ENCODE data around the gene BTG4.

The BTG4 gene

DNA sequence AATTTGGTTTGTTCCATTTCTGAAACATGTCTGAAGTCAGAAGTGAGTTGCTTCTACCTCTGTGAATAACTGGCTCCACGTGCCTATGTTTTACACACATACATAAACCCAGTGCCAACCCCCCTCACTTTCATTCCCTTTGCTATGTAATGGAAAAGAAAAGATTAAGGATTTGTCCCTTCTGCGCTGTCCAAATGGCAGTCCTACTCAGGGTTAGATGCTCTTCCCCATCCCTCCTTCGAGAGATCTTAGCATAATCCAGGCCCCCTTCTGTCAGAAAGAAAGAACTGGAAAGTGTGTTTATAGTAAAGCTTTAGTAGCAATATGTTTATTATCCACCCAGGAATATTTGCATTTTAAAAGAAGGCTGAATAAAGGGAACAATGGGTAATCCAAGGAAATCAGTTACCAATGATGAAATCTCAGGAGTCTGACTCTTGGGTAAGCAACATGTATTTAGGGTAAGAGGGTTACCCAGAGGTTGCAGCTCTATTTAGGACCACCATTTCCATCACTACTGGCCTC, 25.2 kb upstream of the BTG4 start:
- FAIRE-seq: no peak
- no peak for DNase-seq (ENCODE audit: insufficient read length, low spot score)

GRCh38 chr11:111535281-111535680, 23.1 kb upstream of the BTG4 start:
- FAIRE-seq: no peak
- DNase-seq (ENCODE audit: insufficient read length, low spot score): no peak
- TF ChIP-seq, protein P1, sequence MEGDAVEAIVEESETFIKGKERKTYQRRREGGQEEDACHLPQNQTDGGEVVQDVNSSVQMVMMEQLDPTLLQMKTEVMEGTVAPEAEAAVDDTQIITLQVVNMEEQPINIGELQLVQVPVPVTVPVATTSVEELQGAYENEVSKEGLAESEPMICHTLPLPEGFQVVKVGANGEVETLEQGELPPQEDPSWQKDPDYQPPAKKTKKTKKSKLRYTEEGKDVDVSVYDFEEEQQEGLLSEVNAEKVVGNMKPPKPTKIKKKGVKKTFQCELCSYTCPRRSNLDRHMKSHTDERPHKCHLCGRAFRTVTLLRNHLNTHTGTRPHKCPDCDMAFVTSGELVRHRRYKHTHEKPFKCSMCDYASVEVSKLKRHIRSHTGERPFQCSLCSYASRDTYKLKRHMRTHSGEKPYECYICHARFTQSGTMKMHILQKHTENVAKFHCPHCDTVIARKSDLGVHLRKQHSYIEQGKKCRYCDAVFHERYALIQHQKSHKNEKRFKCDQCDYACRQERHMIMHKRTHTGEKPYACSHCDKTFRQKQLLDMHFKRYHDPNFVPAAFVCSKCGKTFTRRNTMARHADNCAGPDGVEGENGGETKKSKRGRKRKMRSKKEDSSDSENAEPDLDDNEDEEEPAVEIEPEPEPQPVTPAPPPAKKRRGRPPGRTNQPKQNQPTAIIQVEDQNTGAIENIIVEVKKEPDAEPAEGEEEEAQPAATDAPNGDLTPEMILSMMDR (IDR thresholded peaks at IDR 0.05; ENCODE audit: insufficient read depth, missing control alignments): no peak

More for the DNA sequence above, 25.2 kb upstream of the BTG4 start:
- TF ChIP-seq, protein P1 (IDR thresholded peaks at IDR 0.05; ENCODE audit: insufficient read depth, missing control alignments): no peak

DNA sequence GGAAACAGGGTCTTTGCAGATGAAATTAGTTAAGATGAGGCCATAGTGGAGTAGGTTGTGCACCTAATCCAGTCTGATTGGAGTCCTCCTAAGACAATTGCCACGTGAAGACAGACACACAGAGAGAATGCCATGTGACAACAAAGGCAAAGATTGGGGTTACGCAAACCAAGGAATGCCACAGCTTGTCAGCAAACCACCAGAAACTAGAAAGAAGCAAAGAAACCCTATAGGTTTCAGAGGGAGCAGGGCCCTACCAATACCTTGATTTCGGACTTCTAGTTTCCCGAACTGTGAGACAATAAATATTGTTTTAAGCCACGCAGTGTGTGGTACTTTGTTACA, 20.2 kb upstream of the BTG4 start:
- DNase-seq (ENCODE audit: insufficient read length, low spot score) (no peak), FAIRE-seq (no peak)
- TF ChIP-seq, protein P1 (IDR thresholded peaks at IDR 0.05; ENCODE audit: insufficient read depth, missing control alignments): no peak

- DNase-seq (ENCODE audit: insufficient read length, low spot score): no peak
- TF ChIP-seq, protein P1 (IDR thresholded peaks at IDR 0.05; ENCODE audit: insufficient read depth, missing control alignments): no peak
- FAIRE-seq: no peak
Measured at GRCh38 chr11:111531687-111532364, 19.6 kb upstream of the BTG4 start.

DNA sequence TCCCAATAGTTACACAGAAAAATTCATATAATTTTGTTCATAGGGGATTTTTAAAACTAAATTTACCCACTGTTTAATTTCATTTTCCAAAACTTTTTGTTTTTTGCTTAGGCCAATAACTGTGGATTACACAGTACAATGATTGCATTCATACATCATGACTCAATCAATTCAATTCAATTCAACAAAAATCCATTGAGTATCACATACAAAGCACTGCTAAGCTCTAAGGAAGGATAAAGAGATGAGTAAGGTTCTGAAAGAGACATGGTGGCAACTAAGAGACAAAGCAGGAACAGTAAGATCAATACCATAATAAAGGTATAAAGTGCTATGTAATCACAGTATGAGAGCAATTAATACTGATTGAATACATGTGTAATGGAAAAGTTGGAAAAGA, 18.9 kb upstream of the BTG4 start:
- no peak for DNase-seq (ENCODE audit: insufficient read length, low spot score)
- FAIRE-seq: peak; percentile 60
- TF ChIP-seq, protein P1 (IDR thresholded peaks at IDR 0.05; ENCODE audit: insufficient read depth, missing control alignments): no peak

DNA sequence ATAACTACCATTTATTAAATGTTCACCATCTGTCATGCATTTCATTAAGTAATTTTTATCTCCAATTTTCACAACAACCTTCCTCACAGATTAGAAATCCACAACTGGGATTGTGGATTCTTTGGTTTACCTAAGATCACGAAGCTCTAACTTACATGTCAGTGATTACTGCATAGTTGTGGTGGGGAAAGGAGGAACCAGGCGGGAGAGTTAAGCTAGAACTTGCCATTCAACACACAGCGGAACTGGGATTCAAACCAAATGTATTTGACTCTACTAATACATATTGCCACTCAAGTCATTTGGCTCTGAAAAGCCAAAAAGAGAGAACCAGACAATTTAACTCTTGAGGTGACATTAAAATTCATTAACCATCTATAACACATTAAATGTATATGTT, 17.9 kb upstream of the BTG4 start:
- DNase-seq (ENCODE audit: insufficient read length, low spot score) (no peak), FAIRE-seq (peak; percentile 38)
- TF ChIP-seq, protein P1 (IDR thresholded peaks at IDR 0.05; ENCODE audit: insufficient read depth, missing control alignments): no peak

- FAIRE-seq (peak; percentile 90), DNase-seq (ENCODE audit: insufficient read length, low spot score) (no peak)
- TF ChIP-seq, protein P1 (IDR thresholded peaks at IDR 0.05; ENCODE audit: insufficient read depth, missing control alignments): peak; percentile 42
Measured at GRCh38 chr11:111528557-111528956, 16.4 kb upstream of the BTG4 start.

All from D721Med (cell line).